IMR-90 (cell line): ENCODE results near the gene SLC6A4. TPM values are rescaled to one million over a fixed set of nuclear protein-coding genes. Genes with fewer than 3 reads are reported as not detected.

ENCODE experiments used
- ATAC-seq: fragments of 200-7000 bp; cut with Tn5 transposase; 2 replicates; pipeline ENCODE4 v1.9.1; 2020; ENCODE audit warnings: low read depth, mild to moderate bottlenecking, moderate library complexity
- BruUV-seq: library from RNA; stranded (reverse); fragments of 400-500 nt; replicated peaks from 2 replicates; lab custom pipeline; 2021; lab: Mats Ljungman, UMichigan
- CTCF ChIA-PET: fragments of 300-600 bp; formaldehyde crosslinking; extraction: SDS; loops from one replicate; lab custom pipeline; 2021; ENCODE audit warnings: antibody characterized with exemption; lab: Yijun Ruan, JAX
- POLR2A ChIA-PET: fragments of 300-600 bp; sonication (Branson Sonifier 250); formaldehyde crosslinking; loops from one replicate; lab custom pipeline; 2022; ENCODE audit warnings: antibody characterized with exemption; ENCODE audit not compliant: unreplicated experiment; lab: Charles Lee
- DNase-seq: peaks from one replicate; pipeline ENCODE4 v3.0.0; 2013
- H2AFZ ChIP-seq: replicated peaks from 2 replicates; pipeline ENCODE3; 2013; ENCODE audit warnings: low read length, mild to moderate bottlenecking; ENCODE audit not compliant: poor library complexity
- H2AK5ac ChIP-seq: 2 replicates; pipeline ENCODE4 v1.6.1; 2013; ENCODE audit warnings: low read depth, low read length, inconsistent platforms
- H2AK9ac ChIP-seq: replicated peaks from 2 replicates; pipeline ENCODE3; 2013; ENCODE audit warnings: mild to moderate bottlenecking, low read depth, low read length, moderate library complexity; ENCODE audit not compliant: poor library complexity
- H2BK120ac ChIP-seq: 2 replicates; pipeline ENCODE4 v1.6.1; 2013; ENCODE audit warnings: low read depth, low read length, inconsistent platforms
- H2BK15ac ChIP-seq: 3 replicates; pipeline ENCODE4 v1.6.1; 2013; ENCODE audit warnings: low read depth, low read length, inconsistent platforms
- H2BK20ac ChIP-seq: 2 replicates; pipeline ENCODE4 v1.6.1; 2013; ENCODE audit warnings: low read depth, mild to moderate bottlenecking, inconsistent platforms, low read length, moderate library complexity
- H2BK5ac ChIP-seq: 2 replicates; pipeline ENCODE4 v1.6.1; 2013; ENCODE audit warnings: mild to moderate bottlenecking, low read depth, low read length, inconsistent platforms; ENCODE audit not compliant: poor library complexity, severe bottlenecking
- H3K14ac ChIP-seq: replicated peaks from 2 replicates; pipeline ENCODE4 v1.6.1; 2013; ENCODE audit warnings: low read depth, low read length, inconsistent platforms
- H3K18ac ChIP-seq: 2 replicates; pipeline ENCODE4 v1.6.1; 2013; ENCODE audit warnings: low read depth, low read length, control low read depth
- H3K23ac ChIP-seq: 2 replicates; pipeline ENCODE4 v1.6.1; 2013; ENCODE audit warnings: low read depth, low read length, inconsistent platforms
- H3K27ac ChIP-seq: 2 replicates; pipeline ENCODE4 v1.5.1; 2013; ENCODE audit warnings: mild to moderate bottlenecking, control low read depth, low read length; ENCODE audit not compliant: insufficient read depth
- H3K27me3 ChIP-seq: 2 replicates; pipeline ENCODE4 v1.6.1; 2013; ENCODE audit warnings: low read length; ENCODE audit not compliant: control insufficient read depth, insufficient read depth
- H3K36me3 ChIP-seq: 2 replicates; pipeline ENCODE4 v1.6.1; 2013; ENCODE audit warnings: low read length, mixed read lengths; ENCODE audit not compliant: control insufficient read depth, insufficient read depth
- H3K4ac ChIP-seq: 2 replicates; pipeline ENCODE4 v1.6.1; 2013; ENCODE audit warnings: low read depth, low read length, inconsistent platforms
- H3K4me1 ChIP-seq: 2 replicates; pipeline ENCODE4 v1.6.1; 2013; ENCODE audit warnings: low read length, mixed read lengths; ENCODE audit not compliant: control insufficient read depth, insufficient read depth
- H3K4me2 ChIP-seq: 2 replicates; pipeline ENCODE4 v1.6.1; 2013; ENCODE audit warnings: low read depth, mild to moderate bottlenecking, control low read depth, low read length, moderate library complexity
- H3K4me3 ChIP-seq: 2 replicates; pipeline ENCODE4 v1.5.1; 2013; ENCODE audit warnings: low read depth, mild to moderate bottlenecking, control low read depth, low read length, moderate library complexity; ENCODE audit not compliant: insufficient read depth
- H3K56ac ChIP-seq: 2 replicates; pipeline ENCODE4 v1.6.1; 2013; ENCODE audit warnings: low read length, inconsistent platforms; ENCODE audit not compliant: insufficient read depth; ENCODE audit errors: extremely low read depth
- H3K79me1 ChIP-seq, 2 experiments: 2 replicates each; pipeline ENCODE4 v1.6.1; 2013; ENCODE audit warnings: low read length in 2 of 2, inconsistent platforms in 1 of 2, low read depth in 1 of 2
- H3K9ac ChIP-seq: 2 replicates; pipeline ENCODE4 v1.6.1; 2013; ENCODE audit warnings: low read depth, low read length, control low read depth
- H3K9me1 ChIP-seq: 2 replicates; pipeline ENCODE4 v1.6.1; 2013; ENCODE audit warnings: low read length, inconsistent platforms; ENCODE audit not compliant: insufficient read depth
- H3K9me3 ChIP-seq: 2 replicates; pipeline ENCODE4 v1.6.1; 2013; ENCODE audit warnings: low read length; ENCODE audit not compliant: control insufficient read depth, insufficient read depth
- H4K20me1 ChIP-seq: 2 replicates; pipeline ENCODE4 v1.6.1; 2013; ENCODE audit warnings: low read length, inconsistent platforms; ENCODE audit not compliant: insufficient read depth
- H4K5ac ChIP-seq: 2 replicates; pipeline ENCODE4 v1.6.1; 2013; ENCODE audit warnings: mild to moderate bottlenecking, low read depth, low read length, control low read depth
- H4K8ac ChIP-seq, 2 experiments: 2 replicates each; pipeline ENCODE4 v1.6.1; 2013; ENCODE audit warnings: low read depth in 2 of 2, low read length in 2 of 2, control low read depth in 1 of 2, inconsistent platforms in 1 of 2
- H4K91ac ChIP-seq: 2 replicates; pipeline ENCODE4 v1.6.1; 2013; ENCODE audit warnings: low read depth, low read length, inconsistent platforms; ENCODE audit not compliant: insufficient read depth
- CHD1 ChIP-seq: IDR thresholded peaks from 2 replicates; pipeline ENCODE4 v1.6.1; 2012; ENCODE audit warnings: low read depth, low read length, improper control_type of control experiment
- MAZ ChIP-seq: IDR thresholded peaks from 2 replicates; pipeline ENCODE4 v1.6.1; 2012; ENCODE audit warnings: low read depth, mild to moderate bottlenecking, low read length, improper control_type of control experiment, moderate library complexity, borderline replicate concordance
- MXI1 ChIP-seq: IDR thresholded peaks from 2 replicates; pipeline ENCODE4 v1.6.1; 2012; ENCODE audit warnings: low read depth, mild to moderate bottlenecking, low read length, moderate library complexity, borderline replicate concordance
- RAD21 ChIP-seq: IDR thresholded peaks from 2 replicates; pipeline ENCODE4 v1.6.1; 2012; ENCODE audit warnings: low read length, improper control_type of control experiment
- RFX5 ChIP-seq: IDR thresholded peaks from 2 replicates; pipeline ENCODE4 v1.8.0; 2012; ENCODE audit warnings: low read depth, mild to moderate bottlenecking, low read length, moderate library complexity
- WGBS, 2 experiments: methylation state at CpG; one replicate each; pipeline versions ENCODE4 v1.1.5 to v1.1.7; 2013; ENCODE audit warnings: missing lambda C conversion rate in 2 of 2; ENCODE audit not compliant: insufficient read length in 1 of 2; ENCODE audit errors: extremely low coverage in 2 of 2; 5-methylcytosine and 5-hydroxymethylcytosine counted together
- dilution Hi-C: fragments of 300-500 bp; cut with HindIII; formaldehyde crosslinking; loops from one replicate; pipeline ENCODE4 v1.14.3; 2018; ENCODE audit warnings: low sequenced_read_pairs; ENCODE audit not compliant: unreplicated experiment
- in situ Hi-C: fragments of 300-500 bp; cut with MboI; formaldehyde crosslinking; loops from 3 replicates; pipeline ENCODE4 v1.14.3; 2019; ENCODE audit warnings: low sequenced_read_pairs, inconsistent platforms, mixed read lengths
- intact Hi-C: fragments of 100-400 bp; cut with micrococcal nuclease; formaldehyde crosslinking; loops from 2 replicates; pipeline ENCODE4 v1.10.0; 2022
- polyA plus RNA-seq, 3 experiments: library from polyadenylated mRNA; depleted of rRNA; stranded (reverse); fragments of >200 nt; gene quantifications; 2 replicates each; pipeline ENCODE4 v1.2.3, GENCODE V29; 2012; ENCODE audit warnings: low replicate concordance in 1 of 3
- total RNA-seq: library from RNA; depleted of rRNA; stranded (reverse); fragments of >200 nt; gene quantifications from 2 replicates; pipeline ENCODE4 v1.2.3, GENCODE V29; 2012
- TF ChIP-seq, protein P1 (sequence below): fragments of 150-350 bp; IDR thresholded peaks from 2 replicates; pipeline ENCODE4 v1.6.1; 2017; ENCODE audit warnings: mild to moderate bottlenecking, antibody characterized with exemption, low read length, low read depth

Gene SLC6A4
- total and polyA plus RNA-seq, 2 of the 4 experiments (the other 2 are of a cell fraction), result under 0.01 TPM; not detected in 1

DNA sequence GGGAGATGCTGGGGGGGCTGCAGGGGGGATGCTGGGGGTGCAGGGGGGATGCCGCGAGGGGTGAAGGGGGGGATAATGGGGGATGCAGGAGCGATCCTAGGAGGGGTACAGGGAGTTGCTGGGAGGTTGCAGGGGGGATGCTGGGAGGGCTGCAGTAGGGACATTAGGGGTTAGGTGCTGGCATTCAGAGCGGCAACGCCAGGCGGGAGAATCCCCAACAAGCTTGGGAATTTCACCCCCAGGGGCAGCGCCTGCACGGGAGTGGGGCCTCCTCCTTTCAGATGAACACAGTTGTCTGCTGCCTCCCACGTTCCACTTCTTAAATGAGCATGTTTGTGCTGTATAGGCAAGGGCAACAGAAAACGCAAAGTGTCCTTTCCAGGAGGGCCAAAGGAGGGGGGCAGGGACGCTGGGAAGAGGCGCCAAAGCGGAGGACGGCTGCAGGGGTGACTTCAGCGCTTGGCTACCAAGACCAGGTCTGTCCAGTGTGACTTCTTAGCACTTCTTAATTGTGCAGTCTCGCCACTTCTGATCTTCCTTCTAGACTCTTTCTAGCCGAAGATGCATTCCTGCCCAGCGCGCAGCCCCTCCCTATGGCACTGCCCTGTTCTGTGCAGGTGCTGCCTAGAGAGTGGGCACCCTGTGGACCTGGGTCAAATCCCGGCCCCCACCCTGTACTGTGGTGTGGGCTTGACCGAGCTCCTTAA, 2.0 kb upstream of the SLC6A4 start:
- ATAC-seq, result no peak
- Histone ChIP-seq H3K4me3 (no peak overlapping the region), H3K27ac (no peak overlapping the region), H3K9ac (no peak overlapping the region), H4K8ac (no peak overlapping the region), H3K23ac (no peak overlapping the region), H3K56ac (no peak overlapping the region), H2AK9ac (no peak overlapping the region), H2AFZ (peak overlapping the region; percentile 65), H3K79me1 (no peaks in the 10 kb centered on the region), H4K5ac (no peak overlapping the region), H2BK20ac (no peak overlapping the region), H3K4me2 (peak overlapping the region; percentile 13; the same call in 1 of the 2 replicates), H2BK120ac (no peak overlapping the region), H3K36me3 (no peaks in the 10 kb centered on the region), H4K91ac (no peak overlapping the region), H2BK5ac (no peak overlapping the region), H3K4me1 (peaks cover 5% of the 10 kb centered on the region; the same call in 1 of the 2 replicates), H3K9me1 (no peaks in the 10 kb centered on the region), H3K9me3 (no peaks in the 10 kb centered on the region; the same call in 1 of the 2 replicates), H3K14ac (no peak overlapping the region), H2AK5ac (no peak overlapping the region), H3K4ac (no peak overlapping the region), H3K18ac (no peak overlapping the region), H4K20me1 (no peaks in the 10 kb centered on the region), H2BK15ac (no peak overlapping the region), H3K27me3 (peaks cover 65% of the 10 kb centered on the region)
- intact Hi-C loops, result no loop called here
- TF ChIP-seq RFX5 (no peak), RAD21 (no peak), MAZ (no peak), MXI1 (no peak), CHD1 (no peak)
- TF ChIP-seq, protein P1, sequence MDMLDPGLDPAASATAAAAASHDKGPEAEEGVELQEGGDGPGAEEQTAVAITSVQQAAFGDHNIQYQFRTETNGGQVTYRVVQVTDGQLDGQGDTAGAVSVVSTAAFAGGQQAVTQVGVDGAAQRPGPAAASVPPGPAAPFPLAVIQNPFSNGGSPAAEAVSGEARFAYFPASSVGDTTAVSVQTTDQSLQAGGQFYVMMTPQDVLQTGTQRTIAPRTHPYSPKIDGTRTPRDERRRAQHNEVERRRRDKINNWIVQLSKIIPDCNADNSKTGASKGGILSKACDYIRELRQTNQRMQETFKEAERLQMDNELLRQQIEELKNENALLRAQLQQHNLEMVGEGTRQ, result no peak
- no TSS peak for BruUV-seq
- no CpG with 5 or more reads among the region's 21 CpGs for WGBS, 2 experiments
- ChIA-PET POLR2A (no interaction called here), CTCF (interaction anchor here (0.6 to 1.4 kb wide), 2 partner anchors 13 to 85 kb away, joined by 3 to 4 read pairs; no protein-coding TSS in a partner anchor)
- DNase-seq, result no peak
- dilution Hi-C loops, result no loop called here
- in situ Hi-C loops, result no loop called here
